GM23248 (cell line): ENCODE data around the gene TLE3. TPM values are rescaled to one million over a fixed set of nuclear protein-coding genes. Genes with fewer than 3 reads are reported as not detected.

Experiments used
- DNase-seq: peaks from one replicate; pipeline ENCODE4 v3.0.0-alpha.2; 2015
- H2AFZ ChIP-seq: fragments of 200-600 bp; sonication (generic); 2 replicates; pipeline ENCODE4 v1.6.1; 2016; ENCODE audit warnings: antibody characterized with exemption
- H3F3A ChIP-seq: fragments of 200-600 bp; sonication (generic); 2 replicates; pipeline ENCODE4 v1.6.1; 2016; ENCODE audit warnings: mild to moderate bottlenecking, antibody characterized with exemption, mixed run types; ENCODE audit not compliant: insufficient read depth
- H3K27ac ChIP-seq: fragments of 200-600 bp; sonication (generic); 2 replicates; pipeline ENCODE4 v1.5.1; 2016; ENCODE audit warnings: mild to moderate bottlenecking
- H3K27me3 ChIP-seq: fragments of 200-600 bp; sonication (generic); replicated peaks from 2 replicates; pipeline ENCODE4 v1.6.1; 2016; ENCODE audit warnings: mild to moderate bottlenecking; ENCODE audit not compliant: insufficient read depth
- H3K36me3 ChIP-seq: fragments of 200-600 bp; sonication (generic); 2 replicates; pipeline ENCODE4 v1.6.1; 2016; ENCODE audit warnings: low read depth, mild to moderate bottlenecking
- H3K4me1 ChIP-seq: fragments of 200-600 bp; sonication (generic); 2 replicates; pipeline ENCODE4 v1.6.1; 2016; ENCODE audit warnings: mild to moderate bottlenecking; ENCODE audit not compliant: insufficient read depth
- H3K4me2 ChIP-seq: fragments of 200-600 bp; sonication (generic); one replicate; pipeline ENCODE4 v1.6.1; 2016; ENCODE audit warnings: mild to moderate bottlenecking; ENCODE audit not compliant: unreplicated experiment
- H3K4me3 ChIP-seq: fragments of 200-600 bp; sonication (generic); 2 replicates; pipeline ENCODE4 v1.5.1; 2016; ENCODE audit warnings: mild to moderate bottlenecking
- H3K79me2 ChIP-seq: fragments of 200-600 bp; sonication (generic); 2 replicates; pipeline ENCODE4 v1.6.1; 2016; ENCODE audit warnings: mild to moderate bottlenecking; ENCODE audit not compliant: insufficient read depth
- H3K9ac ChIP-seq: fragments of 200-600 bp; sonication (generic); 2 replicates; pipeline ENCODE4 v1.6.1; 2016; ENCODE audit warnings: mild to moderate bottlenecking
- H3K9me2 ChIP-seq: fragments of 200-600 bp; sonication (generic); 2 replicates; pipeline ENCODE4 v1.6.1; 2016; ENCODE audit warnings: mixed run types, mild to moderate bottlenecking, moderate library complexity; ENCODE audit not compliant: insufficient read depth
- H3K9me3 ChIP-seq: fragments of 200-600 bp; sonication (generic); one replicate; pipeline ENCODE4 v1.6.1; 2017; ENCODE audit warnings: low read depth
- H4K20me1 ChIP-seq: fragments of 200-600 bp; sonication (generic); 2 replicates; pipeline ENCODE4 v1.6.0; 2016; ENCODE audit not compliant: insufficient read depth
- EZH2 ChIP-seq: fragments of 200-600 bp; sonication (generic); IDR thresholded peaks from 2 replicates; pipeline ENCODE4 v1.6.1; 2018; ENCODE audit warnings: antibody characterized with exemption, mild to moderate bottlenecking; ENCODE audit not compliant: insufficient read depth, poor library complexity, severe bottlenecking
- EZH2phosphoT487 ChIP-seq: fragments of 200-600 bp; sonication (generic); IDR thresholded peaks from 2 replicates; pipeline ENCODE4 v1.6.1; 2018; ENCODE audit warnings: antibody characterized with exemption, moderate library complexity, mild to moderate bottlenecking, low read depth; ENCODE audit not compliant: insufficient read depth
- WGBS, 2 experiments: methylation state at CpG; one replicate each; pipeline ENCODE4 v1.1.6; 2015 to 2017; ENCODE audit warnings: low lambda C conversion rate in 2 of 2, low coverage in 1 of 2; ENCODE audit errors: missing lambda C conversion rate in 2 of 2; 5-methylcytosine and 5-hydroxymethylcytosine counted together
- in situ Hi-C: fragments of 300-500 bp; cut with MboI; formaldehyde crosslinking; loops from 2 replicates; pipeline ENCODE4 v1.15.0; 2020
- polyA plus RNA-seq: library from polyadenylated mRNA; unstranded; fragments of >200 nt; fragmentation: Nextera tagmentation; extraction: Ambion mirVana; gene quantifications from 2 replicates; pipeline ENCODE4 v1.2.1, GENCODE V29; 2016
- total RNA-seq: library from RNA; depleted of rRNA; stranded (reverse); fragments of >200 nt; shearing (Covaris generic); gene quantifications from 2 replicates; pipeline ENCODE4 v1.2.3, GENCODE V29; 2014

TLE3 gene
- total and polyA plus RNA-seq, 2 experiments from 2014 or later: 11.7 to 37.6 TPM

GRCh38 chr15:70079888-70080287 is 17.8 kb downstream of the TLE3 start:
- peaks cover 32% of the 10 kb centered on the region for H3K36me3 ChIP-seq
- TF ChIP-seq EZH2 (no peak), EZH2phosphoT487 (no peak)
- no peaks in the 10 kb centered on the region for H3K9me2 ChIP-seq
- no peak overlapping the region for H3K9ac ChIP-seq
- H3K27ac ChIP-seq: no peak overlapping the region
- no peak overlapping the region for H3K4me3 ChIP-seq
- DNase-seq: no peak
- in situ Hi-C loops: loop anchor here (10.0 kb wide), 1 partner anchor 355 kb away; no protein-coding TSS in a partner anchor
- no peaks in the 10 kb centered on the region for H3K4me1 ChIP-seq
- WGBS, 2 experiments: 97 to 99% methylated on average over 9 of the region's 9 CpGs
- no peak overlapping the region for H2AFZ ChIP-seq
- H4K20me1 ChIP-seq: no peaks in the 10 kb centered on the region; the same call in 1 of the 2 replicates
- no peaks in the 10 kb centered on the region for H3F3A ChIP-seq
- H3K79me2 ChIP-seq: peaks cover 91% of the 10 kb centered on the region
- no peaks in the 10 kb centered on the region for H3K27me3 ChIP-seq
- H3K4me2 ChIP-seq: no peak overlapping the region
- H3K9me3 ChIP-seq: no peaks in the 10 kb centered on the region

DNA sequence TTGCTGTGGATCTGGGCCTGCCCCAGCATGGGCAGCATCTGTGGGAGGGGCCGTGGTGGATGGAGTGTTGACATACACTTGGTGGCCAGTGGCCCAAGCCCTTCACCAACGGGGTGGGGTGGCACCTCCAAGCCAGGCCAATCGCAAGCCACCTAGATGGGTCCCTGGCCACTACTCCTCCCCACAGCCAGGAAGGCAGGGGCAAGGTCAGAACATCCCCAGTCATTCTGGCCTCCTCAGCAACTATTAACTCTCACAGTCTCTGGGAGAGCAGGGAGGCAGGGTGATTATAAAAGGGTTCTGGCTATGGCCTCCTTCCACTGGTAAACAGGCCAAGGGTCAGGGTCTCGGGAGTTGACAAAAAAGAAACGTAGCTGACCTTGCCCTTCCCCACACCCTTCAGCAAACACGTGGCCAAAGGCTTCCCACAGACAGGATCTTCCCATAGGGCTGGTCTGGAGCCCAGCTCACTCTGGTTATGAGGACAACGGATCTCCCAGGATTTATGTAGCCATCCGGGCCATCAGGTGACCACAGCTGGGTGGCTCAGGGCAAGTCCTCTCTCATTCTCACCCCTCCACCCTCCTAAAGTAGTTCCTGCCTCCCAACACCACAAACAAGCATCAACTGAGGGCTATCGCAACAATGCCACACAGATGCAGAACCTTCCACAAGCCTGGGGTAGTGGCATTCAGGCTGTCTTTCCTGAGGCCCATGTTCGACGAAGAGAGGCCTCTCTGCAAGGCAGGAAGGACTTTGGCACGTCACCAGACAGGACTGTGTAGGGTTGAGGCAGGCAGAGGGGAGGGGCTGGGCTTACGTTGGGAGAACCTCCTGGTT is 18.9 kb downstream of the TLE3 start:
- Histone ChIP-seq H3K9me2 (no peaks in the 10 kb centered on the region), H3K9ac (no peak overlapping the region), H2AFZ (no peak overlapping the region), H3K4me2 (no peak overlapping the region), H3K36me3 (peaks cover 39% of the 10 kb centered on the region), H3K4me3 (no peak overlapping the region), H3F3A (no peaks in the 10 kb centered on the region), H3K9me3 (no peaks in the 10 kb centered on the region), H3K4me1 (no peaks in the 10 kb centered on the region), H4K20me1 (no peaks in the 10 kb centered on the region; the same call in 1 of the 2 replicates), H3K27ac (no peak overlapping the region), H3K79me2 (peaks cover 80% of the 10 kb centered on the region), H3K27me3 (no peaks in the 10 kb centered on the region)
- in situ Hi-C loops: no loop called here
- no peak for TF ChIP-seq EZH2
- TF ChIP-seq EZH2phosphoT487: no peak
- WGBS, 2 experiments: 82 to 83% methylated on average over 12 to 13 of the region's 13 CpGs
- DNase-seq: no peak

DNA sequence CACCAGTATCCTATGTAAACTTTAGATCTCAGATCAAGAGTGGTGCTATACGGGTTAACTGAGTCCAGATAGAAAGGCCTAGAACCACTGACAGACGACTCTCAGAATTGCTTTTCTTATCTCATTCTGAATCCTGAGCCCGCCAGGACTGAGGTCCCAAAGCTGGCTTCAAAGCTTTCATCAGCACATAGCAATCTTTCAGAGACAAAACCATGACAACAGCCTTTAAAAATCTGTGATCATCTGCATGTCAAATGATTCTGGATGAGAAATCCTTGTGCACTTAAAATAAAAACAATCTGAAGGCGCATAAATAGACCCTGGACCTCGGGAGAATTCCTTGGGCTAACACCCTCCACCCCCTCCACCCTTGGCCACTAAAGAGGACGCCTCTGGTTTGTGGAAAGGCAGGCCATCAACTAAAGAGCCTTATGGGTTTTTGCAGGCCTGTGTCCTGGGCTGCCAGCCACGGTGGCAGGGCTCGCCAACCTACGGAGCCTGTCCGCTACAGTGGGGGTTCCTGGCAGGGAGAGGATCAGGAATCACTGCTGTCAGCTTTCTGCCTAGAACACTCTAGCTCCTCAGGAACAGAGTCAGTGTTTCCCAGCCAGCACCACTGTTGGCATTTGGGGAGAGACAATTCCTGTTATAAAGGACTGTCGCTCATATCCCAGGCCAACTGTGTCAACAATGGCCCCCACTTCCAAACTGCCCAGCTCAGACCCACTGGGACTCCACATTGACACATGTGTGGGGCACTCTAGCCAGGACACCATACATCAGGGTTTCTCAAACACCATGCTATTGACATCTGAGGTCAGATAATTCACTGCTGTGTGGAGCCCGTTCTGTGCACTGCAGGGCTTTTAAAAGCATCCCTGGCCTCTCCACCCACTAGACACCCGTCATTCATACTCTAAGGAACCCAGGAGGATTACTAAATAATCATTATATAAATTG is 20.2 kb downstream of the TLE3 start:
- H3K4me3 ChIP-seq: no peak overlapping the region
- no peak overlapping the region for H2AFZ ChIP-seq
- no peaks in the 10 kb centered on the region for H3K9me2 ChIP-seq
- H3K36me3 ChIP-seq: peaks cover 47% of the 10 kb centered on the region
- 65 to 67% methylated on average over 13 of the region's 13 CpGs for WGBS, 2 experiments
- H3K4me1 ChIP-seq: no peaks in the 10 kb centered on the region
- H3K27ac ChIP-seq: no peak overlapping the region
- DNase-seq: no peak
- TF ChIP-seq EZH2: no peak
- TF ChIP-seq EZH2phosphoT487: no peak
- H3K9ac ChIP-seq: no peak overlapping the region
- H3K4me2 ChIP-seq: no peak overlapping the region
- H3K9me3 ChIP-seq: no peaks in the 10 kb centered on the region
- H3K27me3 ChIP-seq: no peaks in the 10 kb centered on the region
- no peaks in the 10 kb centered on the region; the same call in 1 of the 2 replicates for H4K20me1 ChIP-seq
- peaks cover 69% of the 10 kb centered on the region for H3K79me2 ChIP-seq
- H3F3A ChIP-seq: no peaks in the 10 kb centered on the region
- in situ Hi-C loops: no loop called here

GRCh38 chr15:70074380-70074779 is 23.3 kb downstream of the TLE3 start:
- H2AFZ ChIP-seq: no peak overlapping the region
- H3K4me2 ChIP-seq: no peak overlapping the region
- no peak for TF ChIP-seq EZH2phosphoT487
- TF ChIP-seq EZH2: no peak
- no peaks in the 10 kb centered on the region for H3K27me3 ChIP-seq
- no peaks in the 10 kb centered on the region for H3K9me2 ChIP-seq
- H3K27ac ChIP-seq: no peak overlapping the region
- no peak for DNase-seq
- H3K79me2 ChIP-seq: peaks cover 51% of the 10 kb centered on the region
- H3K4me3 ChIP-seq: no peak overlapping the region
- H3K9me3 ChIP-seq: no peaks in the 10 kb centered on the region
- no peaks in the 10 kb centered on the region; the same call in 1 of the 2 replicates for H4K20me1 ChIP-seq
- H3F3A ChIP-seq: no peaks in the 10 kb centered on the region
- peaks cover 47% of the 10 kb centered on the region for H3K36me3 ChIP-seq
- no peaks in the 10 kb centered on the region for H3K4me1 ChIP-seq
- H3K9ac ChIP-seq: no peak overlapping the region
- in situ Hi-C loops: no loop called here
- 90 to 92% methylated on average over 13 of the region's 13 CpGs for WGBS, 2 experiments
